WTC11 (cell line): ENCODE results near the gene ECHDC3. TPM values are rescaled to one million over a fixed set of nuclear protein-coding genes. Genes with fewer than 3 reads are reported as not detected.

Experiments used
- ATAC-seq: fragments of 200-7000 bp; cut with Tn5 transposase; 2 replicates; pipeline ENCODE4 v1.10.0; 2021; ENCODE audit warnings: mild to moderate bottlenecking, moderate library complexity
- CTCF ChIA-PET: fragments of 300-600 bp; sonication (Branson Sonifier 250); formaldehyde crosslinking; loops from one replicate; lab custom pipeline; 2021; ENCODE audit warnings: antibody characterized with exemption; lab: Charles Lee
- POLR2A ChIA-PET: fragments of 350-600 bp; sonication (Branson Sonifier 250); formaldehyde crosslinking; loops from one replicate; lab custom pipeline; 2021; ENCODE audit warnings: antibody characterized with exemption; lab: Charles Lee
- DNase-seq: peaks from one replicate; pipeline ENCODE4 v3.0.0; 2021; ENCODE audit warnings: low spot score
- H3K27ac Mint-ChIP-seq: 2 replicates; pipeline ENCODE4 v1.8.0; 2021; ENCODE audit warnings: mixed read lengths
- H3K27me3 Mint-ChIP-seq: 2 replicates; pipeline ENCODE4 v1.8.0; 2021; ENCODE audit warnings: low read depth, mild to moderate bottlenecking, moderate library complexity, mixed read lengths
- H3K36me3 Mint-ChIP-seq: 2 replicates; pipeline ENCODE4 v1.8.0; 2021; ENCODE audit warnings: mixed read lengths
- H3K4me1 Mint-ChIP-seq: 2 replicates; pipeline ENCODE4 v1.8.0; 2022; ENCODE audit warnings: mixed read lengths
- H3K4me3 Mint-ChIP-seq: 2 replicates; pipeline ENCODE4 v1.8.0; 2021; ENCODE audit warnings: mild to moderate bottlenecking, moderate library complexity, mixed read lengths
- H3K9me3 Mint-ChIP-seq: 2 replicates; pipeline ENCODE4 v1.8.0; 2021; ENCODE audit warnings: mixed read lengths
- CREM ChIP-seq: sonication (generic); formaldehyde crosslinking; IDR thresholded peaks from 2 replicates; pipeline ENCODE4 v1.8.1; 2022; ENCODE audit warnings: mild to moderate bottlenecking, missing genetic modification reagents, moderate library complexity
- ELF4 ChIP-seq: sonication (generic); formaldehyde crosslinking; IDR thresholded peaks from 2 replicates; pipeline ENCODE4 v1.8.1; 2022; ENCODE audit warnings: low read depth, mild to moderate bottlenecking, moderate library complexity, missing genetic modification reagents
- ETV6 ChIP-seq: sonication (generic); formaldehyde crosslinking; IDR thresholded peaks from 2 replicates; pipeline ENCODE4 v1.8.1; 2022; ENCODE audit warnings: mild to moderate bottlenecking, missing genetic modification reagents
- FOXK1 ChIP-seq: sonication (generic); formaldehyde crosslinking; IDR thresholded peaks from 2 replicates; pipeline ENCODE4 v1.8.0; 2022; ENCODE audit warnings: mild to moderate bottlenecking, moderate library complexity, missing genetic modification reagents
- GRHL2 ChIP-seq: fragments of 250-450 bp; sonication (Bioruptor Pico); IDR thresholded peaks from 2 replicates; pipeline ENCODE4 v1.8.0; 2022; ENCODE audit warnings: mild to moderate bottlenecking, moderate library complexity; ENCODE audit not compliant: insufficient replicate concordance, severe bottlenecking
- GTF2I ChIP-seq: fragments of 250-450 bp; sonication (Bioruptor Pico); conservative IDR thresholded peaks from 2 replicates; pipeline ENCODE4 v1.4.0; 2021; ENCODE audit warnings: mild to moderate bottlenecking
- JUN ChIP-seq: sonication (generic); formaldehyde crosslinking; IDR thresholded peaks from 2 replicates; pipeline ENCODE4 v1.8.0; 2023; ENCODE audit warnings: mild to moderate bottlenecking, missing genetic modification reagents
- MYBL2 ChIP-seq: sonication (generic); formaldehyde crosslinking; IDR thresholded peaks from 2 replicates; pipeline ENCODE4 v1.8.1; 2023; ENCODE audit warnings: mild to moderate bottlenecking, moderate library complexity, missing genetic modification reagents
- OVOL2 ChIP-seq: fragments of 250-450 bp; sonication (Bioruptor Pico); IDR thresholded peaks from 2 replicates; pipeline ENCODE4 v1.9.0; 2021; ENCODE audit warnings: mild to moderate bottlenecking, borderline replicate concordance
- RORB ChIP-seq: fragments of 250-450 bp; sonication (Bioruptor Pico); IDR thresholded peaks from 2 replicates; pipeline ENCODE4 v1.9.0; 2021; ENCODE audit warnings: mild to moderate bottlenecking
- SMAD3 ChIP-seq: sonication (generic); formaldehyde crosslinking; IDR thresholded peaks from 2 replicates; pipeline ENCODE4 v1.8.0; 2022; ENCODE audit warnings: missing genetic modification reagents, mild to moderate bottlenecking, borderline replicate concordance
- TCF7 ChIP-seq: sonication (generic); formaldehyde crosslinking; IDR thresholded peaks from 2 replicates; pipeline ENCODE4 v1.8.0; 2022; ENCODE audit warnings: mild to moderate bottlenecking, low read depth, missing genetic modification reagents, moderate library complexity
- ZNF121 ChIP-seq: sonication (generic); formaldehyde crosslinking; IDR thresholded peaks from 2 replicates; pipeline ENCODE4 v1.8.0; 2023; ENCODE audit warnings: missing genetic modification reagents
- ZNF396 ChIP-seq: fragments of 250-450 bp; sonication (Bioruptor Pico); IDR thresholded peaks from 2 replicates; pipeline ENCODE4 v1.8.0; 2021; ENCODE audit warnings: mild to moderate bottlenecking, moderate library complexity, borderline replicate concordance
- total RNA-seq: library from RNA; stranded (reverse); gene quantifications from 3 replicates; pipeline ENCODE4 v1.2.3, GENCODE V29; 2021
- TF ChIP-seq, protein P1 (sequence below): sonication (generic); formaldehyde crosslinking; IDR thresholded peaks from 2 replicates; pipeline ENCODE4 v1.8.1; 2022; ENCODE audit warnings: mild to moderate bottlenecking, moderate library complexity, missing genetic modification reagents
- TF ChIP-seq, protein P2 (sequence below): sonication (generic); formaldehyde crosslinking; IDR thresholded peaks from 2 replicates; pipeline ENCODE4 v1.8.1; 2023; ENCODE audit warnings: mild to moderate bottlenecking, missing genetic modification reagents, moderate library complexity
- TF ChIP-seq, protein P3 (sequence below): sonication (generic); formaldehyde crosslinking; IDR thresholded peaks from 2 replicates; pipeline ENCODE4 v1.8.0; 2022; ENCODE audit warnings: mild to moderate bottlenecking, missing genetic modification reagents
- TF ChIP-seq, protein P4 (sequence below): sonication (generic); formaldehyde crosslinking; IDR thresholded peaks from 2 replicates; pipeline ENCODE4 v1.8.1; 2023; ENCODE audit warnings: mild to moderate bottlenecking, moderate library complexity, missing genetic modification reagents
- TF ChIP-seq, protein P5 (sequence below): sonication (generic); formaldehyde crosslinking; IDR thresholded peaks from 2 replicates; pipeline ENCODE4 v1.8.1; 2022; ENCODE audit warnings: mild to moderate bottlenecking, missing genetic modification reagents, moderate library complexity, borderline replicate concordance
- TF ChIP-seq, protein P6 (sequence below): sonication (generic); formaldehyde crosslinking; IDR thresholded peaks from 2 replicates; pipeline ENCODE4 v1.8.1; 2022; ENCODE audit warnings: low read depth, missing genetic modification reagents, borderline replicate concordance
- TF ChIP-seq, protein P7 (sequence below): sonication (generic); formaldehyde crosslinking; IDR thresholded peaks from 2 replicates; pipeline ENCODE4 v1.8.1; 2023; ENCODE audit warnings: mild to moderate bottlenecking, missing genetic modification reagents, borderline replicate concordance
- TF ChIP-seq, protein P8 (sequence below): sonication (generic); formaldehyde crosslinking; conservative IDR thresholded peaks from 2 replicates; pipeline ENCODE4 v1.8.1; 2022; ENCODE audit warnings: mild to moderate bottlenecking, missing genetic modification reagents

Gene ECHDC3
- total RNA-seq, 1 experiment from 2014 or later: 17.1 TPM

DNA sequence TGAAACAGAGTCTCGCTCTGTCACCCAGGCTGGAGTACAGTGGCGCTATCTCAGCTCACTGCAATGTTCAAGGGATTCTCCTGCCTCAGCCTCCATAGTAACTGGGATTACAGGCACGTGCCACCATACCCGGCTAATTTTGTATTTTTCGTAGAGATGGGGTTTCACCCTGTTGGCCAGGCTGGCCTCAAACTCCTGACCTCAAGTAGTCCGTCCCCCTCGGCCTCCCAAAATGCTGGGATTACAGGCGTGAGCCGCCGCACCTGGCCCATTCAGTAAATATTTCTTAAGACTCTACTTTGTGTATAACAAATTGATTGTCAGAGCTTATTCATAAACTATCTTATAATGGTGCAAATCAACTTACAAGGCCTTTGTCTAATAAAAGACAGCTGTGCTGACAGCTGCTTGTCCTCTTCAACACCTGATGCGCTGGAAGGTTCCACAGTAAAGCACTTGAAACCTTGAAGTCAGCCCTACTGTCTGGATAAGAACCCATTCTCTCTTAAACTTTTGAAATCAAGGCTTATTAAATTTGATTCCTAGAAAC, 14.7 kb downstream of the ECHDC3 start:
- POLR2A ChIA-PET: interaction anchor here (0.7 kb wide), 1 partner anchor 12 kb away, joined by 3 read pairs; no protein-coding TSS in a partner anchor
- Mint-ChIP-seq H3K4me3 (no peak overlapping the region), H3K4me1 (0 out of 2 replicates have a peak, but pooled peaks cover 4% of the 10 kb centered on the region), H3K36me3 (peaks cover 6% of the 10 kb centered on the region)
- no peak for ATAC-seq
- TF ChIP-seq JUN (CRISPR knock-in tag): no peak
- TF ChIP-seq ZNF121 (CRISPR knock-in tag): no peak
- TF ChIP-seq, protein P1, sequence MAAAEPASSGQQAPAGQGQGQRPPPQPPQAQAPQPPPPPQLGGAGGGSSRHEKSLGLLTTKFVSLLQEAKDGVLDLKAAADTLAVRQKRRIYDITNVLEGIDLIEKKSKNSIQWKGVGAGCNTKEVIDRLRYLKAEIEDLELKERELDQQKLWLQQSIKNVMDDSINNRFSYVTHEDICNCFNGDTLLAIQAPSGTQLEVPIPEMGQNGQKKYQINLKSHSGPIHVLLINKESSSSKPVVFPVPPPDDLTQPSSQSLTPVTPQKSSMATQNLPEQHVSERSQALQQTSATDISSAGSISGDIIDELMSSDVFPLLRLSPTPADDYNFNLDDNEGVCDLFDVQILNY: no peak
- no peak for TF ChIP-seq ETV6
- TF ChIP-seq FOXK1 (CRISPR knock-in tag): no peak
- TF ChIP-seq OVOL2 (CRISPR knock-in tag): no peak
- TF ChIP-seq ZNF396: no peak
- no peak for TF ChIP-seq GRHL2 (CRISPR knock-in tag)
- TF ChIP-seq, protein P2, sequence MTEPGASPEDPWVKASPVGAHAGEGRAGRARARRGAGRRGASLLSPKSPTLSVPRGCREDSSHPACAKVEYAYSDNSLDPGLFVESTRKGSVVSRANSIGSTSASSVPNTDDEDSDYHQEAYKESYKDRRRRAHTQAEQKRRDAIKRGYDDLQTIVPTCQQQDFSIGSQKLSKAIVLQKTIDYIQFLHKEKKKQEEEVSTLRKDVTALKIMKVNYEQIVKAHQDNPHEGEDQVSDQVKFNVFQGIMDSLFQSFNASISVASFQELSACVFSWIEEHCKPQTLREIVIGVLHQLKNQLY: no peak
- no peak for TF ChIP-seq GTF2I (CRISPR knock-in tag)
- TF ChIP-seq, protein P3, sequence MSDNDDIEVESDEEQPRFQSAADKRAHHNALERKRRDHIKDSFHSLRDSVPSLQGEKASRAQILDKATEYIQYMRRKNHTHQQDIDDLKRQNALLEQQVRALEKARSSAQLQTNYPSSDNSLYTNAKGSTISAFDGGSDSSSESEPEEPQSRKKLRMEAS (CRISPR knock-in tag): no peak
- TF ChIP-seq MYBL2 (CRISPR knock-in tag): no peak
- no peak for TF ChIP-seq CREM (CRISPR knock-in tag)
- TF ChIP-seq, protein P4, sequence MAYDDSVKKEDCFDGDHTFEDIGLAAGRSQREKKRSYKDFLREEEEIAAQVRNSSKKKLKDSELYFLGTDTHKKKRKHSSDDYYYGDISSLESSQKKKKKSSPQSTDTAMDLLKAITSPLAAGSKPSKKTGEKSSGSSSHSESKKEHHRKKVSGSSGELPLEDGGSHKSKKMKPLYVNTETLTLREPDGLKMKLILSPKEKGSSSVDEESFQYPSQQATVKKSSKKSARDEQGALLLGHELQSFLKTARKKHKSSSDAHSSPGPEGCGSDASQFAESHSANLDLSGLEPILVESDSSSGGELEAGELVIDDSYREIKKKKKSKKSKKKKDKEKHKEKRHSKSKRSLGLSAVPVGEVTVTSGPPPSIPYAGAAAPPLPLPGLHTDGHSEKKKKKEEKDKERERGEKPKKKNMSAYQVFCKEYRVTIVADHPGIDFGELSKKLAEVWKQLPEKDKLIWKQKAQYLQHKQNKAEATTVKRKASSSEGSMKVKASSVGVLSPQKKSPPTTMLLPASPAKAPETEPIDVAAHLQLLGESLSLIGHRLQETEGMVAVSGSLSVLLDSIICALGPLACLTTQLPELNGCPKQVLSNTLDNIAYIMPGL (CRISPR knock-in tag): no peak
- TF ChIP-seq, protein P5, sequence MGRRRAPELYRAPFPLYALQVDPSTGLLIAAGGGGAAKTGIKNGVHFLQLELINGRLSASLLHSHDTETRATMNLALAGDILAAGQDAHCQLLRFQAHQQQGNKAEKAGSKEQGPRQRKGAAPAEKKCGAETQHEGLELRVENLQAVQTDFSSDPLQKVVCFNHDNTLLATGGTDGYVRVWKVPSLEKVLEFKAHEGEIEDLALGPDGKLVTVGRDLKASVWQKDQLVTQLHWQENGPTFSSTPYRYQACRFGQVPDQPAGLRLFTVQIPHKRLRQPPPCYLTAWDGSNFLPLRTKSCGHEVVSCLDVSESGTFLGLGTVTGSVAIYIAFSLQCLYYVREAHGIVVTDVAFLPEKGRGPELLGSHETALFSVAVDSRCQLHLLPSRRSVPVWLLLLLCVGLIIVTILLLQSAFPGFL (CRISPR knock-in tag): no peak
- TF ChIP-seq RORB (CRISPR knock-in tag): no peak
- TF ChIP-seq, protein P6, sequence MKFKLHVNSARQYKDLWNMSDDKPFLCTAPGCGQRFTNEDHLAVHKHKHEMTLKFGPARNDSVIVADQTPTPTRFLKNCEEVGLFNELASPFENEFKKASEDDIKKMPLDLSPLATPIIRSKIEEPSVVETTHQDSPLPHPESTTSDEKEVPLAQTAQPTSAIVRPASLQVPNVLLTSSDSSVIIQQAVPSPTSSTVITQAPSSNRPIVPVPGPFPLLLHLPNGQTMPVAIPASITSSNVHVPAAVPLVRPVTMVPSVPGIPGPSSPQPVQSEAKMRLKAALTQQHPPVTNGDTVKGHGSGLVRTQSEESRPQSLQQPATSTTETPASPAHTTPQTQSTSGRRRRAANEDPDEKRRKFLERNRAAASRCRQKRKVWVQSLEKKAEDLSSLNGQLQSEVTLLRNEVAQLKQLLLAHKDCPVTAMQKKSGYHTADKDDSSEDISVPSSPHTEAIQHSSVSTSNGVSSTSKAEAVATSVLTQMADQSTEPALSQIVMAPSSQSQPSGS (CRISPR knock-in tag): no peak
- TF ChIP-seq, all 79 proteins: peak for 0
- Mint-ChIP-seq H3K27ac (no peak overlapping the region), H3K27me3 (no peaks in the 10 kb centered on the region), H3K9me3 (no peaks in the 10 kb centered on the region)
- CTCF ChIA-PET: interaction anchor here (1.0 to 2.5 kb wide), 13 partner anchors 8 to 345 kb away, joined by 3 to 28 read pairs (median 4); no protein-coding TSS in a partner anchor
- DNase-seq: no peak

DNA sequence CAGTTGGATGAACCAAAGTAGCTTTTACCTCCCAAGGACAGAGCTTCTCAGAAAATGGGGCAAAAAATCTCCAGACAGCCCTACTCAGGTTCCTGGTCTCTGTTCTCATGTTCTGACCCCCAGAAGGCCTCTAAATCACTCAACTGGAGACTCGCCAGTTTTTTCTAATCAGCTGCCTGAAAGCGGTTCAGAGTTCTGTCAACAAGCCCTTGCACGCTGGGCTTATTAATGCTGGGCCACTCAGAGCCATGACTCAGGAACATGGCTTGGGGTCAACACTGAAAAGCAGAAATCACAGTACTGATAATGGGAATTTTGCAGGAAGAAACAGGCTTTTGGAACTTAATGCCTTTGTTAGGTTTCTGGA, 15.3 kb downstream of the ECHDC3 start:
- Mint-ChIP-seq H3K27me3 (no peaks in the 10 kb centered on the region), H3K9me3 (no peaks in the 10 kb centered on the region), H3K27ac (peak overlapping the region; percentile 60; the same call in 1 of the 2 replicates), H3K4me3 (no peak overlapping the region), H3K36me3 (peaks cover 4% of the 10 kb centered on the region; the same call in 1 of the 2 replicates), H3K4me1 (0 out of 2 replicates have a peak, but pooled peaks cover 4% of the 10 kb centered on the region)
- POLR2A ChIA-PET: interaction anchor here (0.5 kb wide), 1 partner anchor 17 kb away, joined by 6 read pairs; no protein-coding TSS in a partner anchor
- CTCF ChIA-PET: interaction anchor here (0.6 to 2.5 kb wide), 28 partner anchors 8 to 393 kb away, joined by 3 to 28 read pairs (median 4); no protein-coding TSS in a partner anchor
- DNase-seq (no peak), ATAC-seq (no peak)
- no peak for TF ChIP-seq ELF4 (CRISPR knock-in tag)
- TF ChIP-seq SMAD3 (CRISPR knock-in tag): no peak
- TF ChIP-seq, protein P7, sequence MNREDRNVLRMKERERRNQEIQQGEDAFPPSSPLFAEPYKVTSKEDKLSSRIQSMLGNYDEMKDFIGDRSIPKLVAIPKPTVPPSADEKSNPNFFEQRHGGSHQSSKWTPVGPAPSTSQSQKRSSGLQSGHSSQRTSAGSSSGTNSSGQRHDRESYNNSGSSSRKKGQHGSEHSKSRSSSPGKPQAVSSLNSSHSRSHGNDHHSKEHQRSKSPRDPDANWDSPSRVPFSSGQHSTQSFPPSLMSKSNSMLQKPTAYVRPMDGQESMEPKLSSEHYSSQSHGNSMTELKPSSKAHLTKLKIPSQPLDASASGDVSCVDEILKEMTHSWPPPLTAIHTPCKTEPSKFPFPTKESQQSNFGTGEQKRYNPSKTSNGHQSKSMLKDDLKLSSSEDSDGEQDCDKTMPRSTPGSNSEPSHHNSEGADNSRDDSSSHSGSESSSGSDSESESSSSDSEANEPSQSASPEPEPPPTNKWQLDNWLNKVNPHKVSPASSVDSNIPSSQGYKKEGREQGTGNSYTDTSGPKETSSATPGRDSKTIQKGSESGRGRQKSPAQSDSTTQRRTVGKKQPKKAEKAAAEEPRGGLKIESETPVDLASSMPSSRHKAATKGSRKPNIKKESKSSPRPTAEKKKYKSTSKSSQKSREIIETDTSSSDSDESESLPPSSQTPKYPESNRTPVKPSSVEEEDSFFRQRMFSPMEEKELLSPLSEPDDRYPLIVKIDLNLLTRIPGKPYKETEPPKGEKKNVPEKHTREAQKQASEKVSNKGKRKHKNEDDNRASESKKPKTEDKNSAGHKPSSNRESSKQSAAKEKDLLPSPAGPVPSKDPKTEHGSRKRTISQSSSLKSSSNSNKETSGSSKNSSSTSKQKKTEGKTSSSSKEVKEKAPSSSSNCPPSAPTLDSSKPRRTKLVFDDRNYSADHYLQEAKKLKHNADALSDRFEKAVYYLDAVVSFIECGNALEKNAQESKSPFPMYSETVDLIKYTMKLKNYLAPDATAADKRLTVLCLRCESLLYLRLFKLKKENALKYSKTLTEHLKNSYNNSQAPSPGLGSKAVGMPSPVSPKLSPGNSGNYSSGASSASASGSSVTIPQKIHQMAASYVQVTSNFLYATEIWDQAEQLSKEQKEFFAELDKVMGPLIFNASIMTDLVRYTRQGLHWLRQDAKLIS: no peak
- TF ChIP-seq TCF7 (CRISPR knock-in tag): no peak
- TF ChIP-seq, protein P8, sequence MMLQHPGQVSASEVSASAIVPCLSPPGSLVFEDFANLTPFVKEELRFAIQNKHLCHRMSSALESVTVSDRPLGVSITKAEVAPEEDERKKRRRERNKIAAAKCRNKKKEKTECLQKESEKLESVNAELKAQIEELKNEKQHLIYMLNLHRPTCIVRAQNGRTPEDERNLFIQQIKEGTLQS: no peak
